Natural killer cell (primary cell): Measurements from ENCODE around the gene MON1A. TPM values are rescaled to one million over a fixed set of nuclear protein-coding genes. Genes with fewer than 3 reads are reported as not detected.
"Not testable (repeated sequence)": the region's sequence is repeated elsewhere in the genome, so short reads cannot be mapped to it uniquely, and the experiment has no call there.

ENCODE experiments used
- ATAC-seq, 3 donors: fragments of 150-1000 bp in 2 of 3; fragments of 200-7000 bp in 1 of 3; cut with Tn5 transposase; 1 replicate in 1 of 3; 2 replicates in 2 of 3; pipeline ENCODE4 v1.10.0; 2021; ENCODE audit warnings: mild to moderate bottlenecking in 2 of 3, moderate library complexity in 2 of 3
- DNase-seq, 2 donors: peaks; one replicate each; pipeline versions ENCODE4 v3.0.0 to v3.0.0-alpha.2; 2013 to 2021; ENCODE audit warnings: mixed read lengths in 1 of 2
- H3K27ac ChIP-seq: one replicate; pipeline ENCODE4 v1.5.1; 2013; ENCODE audit warnings: mild to moderate bottlenecking, low read length
- H3K27me3 ChIP-seq: one replicate; pipeline ENCODE4 v1.6.1; 2013; ENCODE audit warnings: low read length; ENCODE audit not compliant: control insufficient read depth, insufficient read depth
- H3K36me3 ChIP-seq: one replicate; pipeline ENCODE4 v1.6.1; 2013; ENCODE audit warnings: low read length; ENCODE audit not compliant: control insufficient read depth, insufficient read depth
- H3K4me1 ChIP-seq: one replicate; pipeline ENCODE4 v1.6.1; 2013; ENCODE audit warnings: low read length; ENCODE audit not compliant: control insufficient read depth, insufficient read depth
- H3K4me3 ChIP-seq: one replicate; pipeline ENCODE4 v1.5.1; 2013; ENCODE audit warnings: low read length
- H3K9me3 ChIP-seq: one replicate; pipeline ENCODE4 v1.6.1; 2013; ENCODE audit warnings: low read length; ENCODE audit not compliant: control insufficient read depth, insufficient read depth
- H3K27ac Mint-ChIP-seq, 2 donors: one replicate each; pipeline ENCODE4 v1.8.0; 2022; ENCODE audit warnings: mild to moderate bottlenecking in 2 of 2, mixed read lengths in 2 of 2, moderate library complexity in 1 of 2
- H3K27me3 Mint-ChIP-seq, 2 donors: one replicate each; pipeline ENCODE4 v1.8.0; 2022; ENCODE audit warnings: low read depth in 2 of 2, mixed read lengths in 2 of 2
- H3K36me3 Mint-ChIP-seq: one replicate; pipeline ENCODE4 v1.8.0; 2022; ENCODE audit warnings: mixed read lengths
- H3K4me1 Mint-ChIP-seq, 2 donors: one replicate each; pipeline ENCODE4 v1.8.0; 2022; ENCODE audit warnings: mixed read lengths in 2 of 2
- H3K4me3 Mint-ChIP-seq: one replicate; pipeline ENCODE4 v1.8.0; 2022; ENCODE audit warnings: mild to moderate bottlenecking, moderate library complexity, mixed read lengths
- H3K9me3 Mint-ChIP-seq, 2 donors: one replicate each; pipeline ENCODE4 v1.8.0; 2022; ENCODE audit warnings: mixed read lengths in 2 of 2
- WGBS: methylation state at CpG from one replicate; pipeline ENCODE4 v1.1.7; 2013; ENCODE audit warnings: missing lambda C conversion rate; ENCODE audit not compliant: insufficient coverage; 5-methylcytosine and 5-hydroxymethylcytosine counted together
- intact Hi-C: fragments of 100-400 bp; cut with micrococcal nuclease; formaldehyde crosslinking; loops from one replicate; pipeline ENCODE4 v1.14.2; 2022
- total RNA-seq, 4 donors: library from RNA; stranded (reverse); fragments of 120-200 nt in 1 of 4; gene quantifications; one replicate each; pipeline versions ENCODE4 v1.2.3 to v1.2.4, GENCODE V29; 2013 to 2022
- TF ChIP-seq, protein P1 (sequence below): fragments of 200-600 bp; IDR thresholded peaks from one replicate; pipeline ENCODE4 v1.8.0; 2022; ENCODE audit warnings: antibody characterized with exemption

The MON1A gene
- total RNA-seq, 3 donors from 2014 or later (not counting 1 experiment from before 2014, with no cell fraction given): 3.7 to 8.1 (median 7.9) TPM

DNA sequence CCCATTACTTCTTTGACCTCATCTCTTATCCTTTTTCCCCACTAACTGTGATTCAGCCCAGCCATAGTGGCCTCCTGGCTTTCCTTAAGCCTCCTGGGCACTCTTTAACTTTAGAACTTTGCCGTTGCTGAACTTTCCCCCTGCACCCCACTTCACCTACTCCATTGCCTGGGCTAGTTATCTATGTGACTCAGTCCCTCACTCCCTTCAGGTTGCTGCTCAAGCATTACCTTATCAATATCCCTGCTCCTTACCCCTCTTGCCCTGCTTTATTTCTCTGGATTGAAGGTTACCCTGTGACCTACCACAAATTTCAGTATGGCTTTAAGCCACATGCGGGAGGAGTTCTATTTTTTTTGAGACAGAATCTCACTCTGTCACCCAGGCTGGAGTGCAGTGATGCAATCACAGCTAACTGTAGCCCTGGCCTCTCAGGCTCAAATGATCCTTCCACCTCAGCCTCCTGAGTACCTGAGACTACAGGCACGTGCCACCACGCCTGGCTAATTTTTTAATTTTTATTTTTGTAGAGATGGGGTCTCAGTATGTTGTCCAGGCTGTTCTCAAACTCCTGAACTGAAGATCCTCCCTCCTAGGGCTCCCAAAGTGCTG lies 3.4 kb downstream of the MON1A start:
- Histone ChIP-seq H3K36me3 (no peaks in the 10 kb centered on the region), H3K27me3 (no peaks in the 10 kb centered on the region), H3K9me3 (no peaks in the 10 kb centered on the region), H3K4me1 (peaks cover 21% of the 10 kb centered on the region), H3K27ac (no peak overlapping the region), H3K4me3 (no peak overlapping the region)
- 97% methylated on average over 3 of the region's 4 CpGs for WGBS
- TF ChIP-seq, protein P1, sequence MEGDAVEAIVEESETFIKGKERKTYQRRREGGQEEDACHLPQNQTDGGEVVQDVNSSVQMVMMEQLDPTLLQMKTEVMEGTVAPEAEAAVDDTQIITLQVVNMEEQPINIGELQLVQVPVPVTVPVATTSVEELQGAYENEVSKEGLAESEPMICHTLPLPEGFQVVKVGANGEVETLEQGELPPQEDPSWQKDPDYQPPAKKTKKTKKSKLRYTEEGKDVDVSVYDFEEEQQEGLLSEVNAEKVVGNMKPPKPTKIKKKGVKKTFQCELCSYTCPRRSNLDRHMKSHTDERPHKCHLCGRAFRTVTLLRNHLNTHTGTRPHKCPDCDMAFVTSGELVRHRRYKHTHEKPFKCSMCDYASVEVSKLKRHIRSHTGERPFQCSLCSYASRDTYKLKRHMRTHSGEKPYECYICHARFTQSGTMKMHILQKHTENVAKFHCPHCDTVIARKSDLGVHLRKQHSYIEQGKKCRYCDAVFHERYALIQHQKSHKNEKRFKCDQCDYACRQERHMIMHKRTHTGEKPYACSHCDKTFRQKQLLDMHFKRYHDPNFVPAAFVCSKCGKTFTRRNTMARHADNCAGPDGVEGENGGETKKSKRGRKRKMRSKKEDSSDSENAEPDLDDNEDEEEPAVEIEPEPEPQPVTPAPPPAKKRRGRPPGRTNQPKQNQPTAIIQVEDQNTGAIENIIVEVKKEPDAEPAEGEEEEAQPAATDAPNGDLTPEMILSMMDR: no peak
- Mint-ChIP-seq H3K4me3 (no peak overlapping the region), H3K4me1 (peaks cover 13 to 29% of the 10 kb centered on the region in 2 donors), H3K27me3 (no peaks in the 10 kb centered on the region), H3K27ac (peak overlapping the region in 1 of 2 donors; percentile 35), H3K9me3 (no peaks in the 10 kb centered on the region), H3K36me3 (no peaks in the 10 kb centered on the region)
- intact Hi-C loops: no loop called here
- no peak for ATAC-seq
- no peak for DNase-seq

DNA sequence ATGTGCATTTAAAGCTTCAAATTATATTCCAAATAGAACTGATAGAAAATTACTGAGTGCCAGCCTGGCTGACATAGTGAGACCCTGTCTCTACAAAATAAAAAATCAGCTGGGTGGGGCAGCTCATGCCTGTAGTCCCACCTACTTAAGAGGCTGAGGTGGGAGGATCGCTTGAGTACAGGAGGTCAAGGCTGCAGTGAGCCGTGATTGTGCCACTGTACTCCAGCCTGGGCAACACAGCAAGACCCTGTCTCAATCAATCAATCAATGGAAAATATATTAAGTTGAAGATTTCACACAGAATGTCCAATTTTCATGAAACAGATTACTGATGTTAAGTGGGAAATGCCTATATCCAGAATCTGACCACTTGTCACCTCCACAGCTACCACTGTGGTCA lies 4.1 kb downstream of the MON1A start:
- Histone ChIP-seq H3K27ac (no peak overlapping the region), H3K4me1 (peaks cover 21% of the 10 kb centered on the region), H3K27me3 (no peaks in the 10 kb centered on the region), H3K36me3 (no peaks in the 10 kb centered on the region), H3K9me3 (no peaks in the 10 kb centered on the region), H3K4me3 (no peak overlapping the region)
- TF ChIP-seq, protein P1: no peak
- ATAC-seq: no peak
- Mint-ChIP-seq H3K4me3 (no peak overlapping the region), H3K4me1 (peaks cover 13 to 29% of the 10 kb centered on the region in 2 donors), H3K27ac (no peak overlapping the region), H3K27me3 (no peaks in the 10 kb centered on the region), H3K9me3 (no peaks in the 10 kb centered on the region), H3K36me3 (no peaks in the 10 kb centered on the region)
- intact Hi-C loops: no loop called here
- DNase-seq: no peak
- 100% methylated on average over 1 of the region's 2 CpGs for WGBS

DNA sequence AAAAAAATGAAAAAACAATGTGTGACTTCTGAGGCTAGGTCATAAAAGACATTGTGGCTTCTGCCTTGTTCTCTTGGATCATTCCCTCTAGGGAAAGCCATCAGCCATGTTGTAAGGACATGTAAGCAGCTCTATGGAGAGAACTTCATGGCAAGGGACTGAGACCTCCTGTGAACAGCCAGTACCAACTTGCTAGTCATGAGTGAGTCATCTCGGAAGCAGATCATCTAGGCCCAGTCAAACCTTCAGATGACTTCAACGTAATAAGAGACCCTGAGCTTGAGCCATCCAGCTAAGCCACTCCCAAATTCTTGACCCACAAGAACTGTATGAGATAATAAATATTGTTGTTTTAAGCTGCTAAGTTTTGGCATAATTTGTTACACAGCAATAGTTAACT lies 4.9 kb downstream of the MON1A start:
- H3K27ac ChIP-seq: no peak overlapping the region
- H3K4me1 Mint-ChIP-seq: peaks cover 9 to 25% of the 10 kb centered on the region in 2 donors
- 100% methylated on average over 1 of the region's 2 CpGs for WGBS
- no peaks in the 10 kb centered on the region for H3K36me3 Mint-ChIP-seq
- H3K27ac Mint-ChIP-seq: no peak overlapping the region
- no peaks in the 10 kb centered on the region for H3K9me3 ChIP-seq
- H3K36me3 ChIP-seq: no peaks in the 10 kb centered on the region
- no peaks in the 10 kb centered on the region for H3K9me3 Mint-ChIP-seq
- intact Hi-C loops: no loop called here
- TF ChIP-seq, protein P1: no peak
- no peak overlapping the region for H3K4me3 Mint-ChIP-seq
- no peak overlapping the region for H3K4me3 ChIP-seq
- H3K27me3 Mint-ChIP-seq: no peaks in the 10 kb centered on the region
- no peaks in the 10 kb centered on the region for H3K27me3 ChIP-seq
- H3K4me1 ChIP-seq: peaks cover 13% of the 10 kb centered on the region
- ATAC-seq (no peak), DNase-seq (no peak)

DNA sequence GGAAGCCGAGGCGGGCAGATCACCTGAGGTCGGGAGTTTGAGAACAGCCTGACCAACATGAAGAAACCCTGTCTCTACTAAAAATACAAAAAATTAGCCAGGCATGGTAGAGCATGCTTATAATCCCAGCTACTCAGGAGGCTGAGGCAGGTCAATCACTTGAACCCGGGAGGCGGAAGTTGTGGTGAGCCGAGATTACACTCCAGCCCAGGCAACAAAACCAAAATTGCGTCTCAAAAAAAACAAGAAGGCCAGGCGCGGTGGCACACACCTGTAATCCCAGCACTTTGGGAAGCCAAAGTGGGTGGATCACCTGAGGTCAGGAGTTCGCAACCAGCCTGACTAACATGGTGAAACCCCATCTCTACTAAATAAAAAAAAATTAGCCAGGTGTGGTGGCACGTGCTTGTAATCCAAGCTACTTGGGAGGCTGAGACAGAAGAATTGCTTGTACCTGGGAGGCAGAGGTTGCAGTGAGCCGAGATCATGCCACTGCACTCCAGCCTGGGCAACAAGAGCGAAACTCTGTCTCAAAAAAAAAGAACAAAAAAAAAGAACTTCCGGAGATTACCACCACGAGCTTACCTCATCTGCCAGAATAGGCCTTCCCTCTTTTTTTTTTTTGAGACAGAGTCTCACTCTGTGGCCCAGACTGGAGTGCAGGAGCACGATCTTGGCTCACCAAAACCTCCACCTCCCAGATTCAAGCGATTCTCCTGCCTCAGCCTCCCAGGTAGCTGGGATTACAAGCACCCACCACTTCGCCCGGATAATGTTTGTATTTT lies 11.6 kb downstream of the MON1A start:
- H3K4me1 Mint-ChIP-seq, H3K36me3 Mint-ChIP-seq, H3K27me3 Mint-ChIP-seq, ATAC-seq, intact Hi-C loops, DNase-seq, H3K4me3 Mint-ChIP-seq, H3K9me3 ChIP-seq, H3K27me3 ChIP-seq, H3K4me1 ChIP-seq, H3K4me3 ChIP-seq, H3K27ac ChIP-seq, H3K36me3 ChIP-seq, H3K27ac Mint-ChIP-seq, H3K9me3 Mint-ChIP-seq: not testable (repeated sequence)
- 89% methylated on average over 19 of the region's 19 CpGs for WGBS
